ENCODE results near the gene MAP7D1.

- TF ChIP-seq, protein P1, sequence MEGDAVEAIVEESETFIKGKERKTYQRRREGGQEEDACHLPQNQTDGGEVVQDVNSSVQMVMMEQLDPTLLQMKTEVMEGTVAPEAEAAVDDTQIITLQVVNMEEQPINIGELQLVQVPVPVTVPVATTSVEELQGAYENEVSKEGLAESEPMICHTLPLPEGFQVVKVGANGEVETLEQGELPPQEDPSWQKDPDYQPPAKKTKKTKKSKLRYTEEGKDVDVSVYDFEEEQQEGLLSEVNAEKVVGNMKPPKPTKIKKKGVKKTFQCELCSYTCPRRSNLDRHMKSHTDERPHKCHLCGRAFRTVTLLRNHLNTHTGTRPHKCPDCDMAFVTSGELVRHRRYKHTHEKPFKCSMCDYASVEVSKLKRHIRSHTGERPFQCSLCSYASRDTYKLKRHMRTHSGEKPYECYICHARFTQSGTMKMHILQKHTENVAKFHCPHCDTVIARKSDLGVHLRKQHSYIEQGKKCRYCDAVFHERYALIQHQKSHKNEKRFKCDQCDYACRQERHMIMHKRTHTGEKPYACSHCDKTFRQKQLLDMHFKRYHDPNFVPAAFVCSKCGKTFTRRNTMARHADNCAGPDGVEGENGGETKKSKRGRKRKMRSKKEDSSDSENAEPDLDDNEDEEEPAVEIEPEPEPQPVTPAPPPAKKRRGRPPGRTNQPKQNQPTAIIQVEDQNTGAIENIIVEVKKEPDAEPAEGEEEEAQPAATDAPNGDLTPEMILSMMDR (conservative IDR thresholded peaks at IDR 0.05 in 1 of 2, IDR thresholded peaks at IDR 0.05 in 1 of 2; ENCODE audit: low read depth in 1 of 2, low read length in 2 of 2) = no peak
- no peak for TF ChIP-seq EZH2 (IDR thresholded peaks at IDR 0.05; ENCODE audit: low read length, missing control alignments)
These were observed 10.2 kb downstream of the MAP7D1 start for GRCh38 chr1:36166136-36166535.
